H9 (cell line): Measurements from ENCODE around the gene CARHSP1. TPM values are rescaled to one million over a fixed set of nuclear protein-coding genes. Genes with fewer than 3 reads are reported as not detected.

Experiments
- DNase-seq: peaks from one replicate; pipeline ENCODE4 v3.0.0-alpha.2; 2017
- H2AFZ ChIP-seq: one replicate; pipeline ENCODE4 v1.6.1; 2013; ENCODE audit warnings: mild to moderate bottlenecking, low read length, control low read depth, moderate library complexity
- H2AK5ac ChIP-seq: 2 replicates; pipeline ENCODE4 v1.6.1; 2013; ENCODE audit warnings: low read length, control low read depth, mixed read lengths; ENCODE audit not compliant: insufficient read length
- H2BK120ac ChIP-seq: one replicate; pipeline ENCODE4 v1.6.1; 2013; ENCODE audit warnings: low read depth, mild to moderate bottlenecking, low read length, control low read depth, inconsistent platforms; ENCODE audit not compliant: poor library complexity, severe bottlenecking
- H2BK12ac ChIP-seq: 2 replicates; pipeline ENCODE4 v1.6.1; 2013; ENCODE audit warnings: low read length, control low read depth, mixed read lengths, low read depth; ENCODE audit not compliant: insufficient read length
- H2BK15ac ChIP-seq: 2 replicates; pipeline ENCODE4 v1.6.1; 2013; ENCODE audit warnings: low read depth, low read length, control low read depth
- H2BK20ac ChIP-seq: one replicate; pipeline ENCODE4 v1.6.1; 2013; ENCODE audit warnings: low read depth, mild to moderate bottlenecking, low read length, control low read depth, inconsistent platforms; ENCODE audit not compliant: poor library complexity, severe bottlenecking
- H2BK5ac ChIP-seq: 2 replicates; pipeline ENCODE4 v1.6.1; 2013; ENCODE audit warnings: low read length, control low read depth, mixed read lengths; ENCODE audit not compliant: insufficient read length
- H3K14ac ChIP-seq: 2 replicates; pipeline ENCODE4 v1.6.1; 2013; ENCODE audit warnings: low read length, control low read depth; ENCODE audit not compliant: insufficient read depth
- H3K18ac ChIP-seq: 2 replicates; pipeline ENCODE4 v1.6.1; 2013; ENCODE audit warnings: low read depth, mild to moderate bottlenecking, mixed read lengths, low read length, control low read depth; ENCODE audit not compliant: insufficient read length
- H3K23ac ChIP-seq: 2 replicates; pipeline ENCODE4 v1.6.1; 2013; ENCODE audit warnings: low read length, control low read depth, mixed read lengths, low read depth; ENCODE audit not compliant: insufficient read length
- H3K23me2 ChIP-seq: 2 replicates; pipeline ENCODE4 v1.6.1; 2013; ENCODE audit warnings: low read depth, mild to moderate bottlenecking, mixed read lengths, low read length, control low read depth; ENCODE audit not compliant: insufficient read length, poor library complexity, severe bottlenecking
- H3K27ac ChIP-seq: 2 replicates; pipeline ENCODE4 v1.5.1; 2013; ENCODE audit warnings: low read length, control low read depth, mixed read lengths, low read depth; ENCODE audit not compliant: insufficient read length
- H3K27me3 ChIP-seq: 2 replicates; pipeline ENCODE4 v1.6.1; 2013; ENCODE audit warnings: low read length, control low read depth, inconsistent platforms; ENCODE audit not compliant: insufficient read depth
- H3K4ac ChIP-seq: 2 replicates; pipeline ENCODE4 v1.6.1; 2013; ENCODE audit warnings: low read depth, mild to moderate bottlenecking, control low read depth, inconsistent platforms, low read length, moderate library complexity
- H3K4me1 ChIP-seq: 2 replicates; pipeline ENCODE4 v1.6.1; 2013; ENCODE audit warnings: low read length, control low read depth, inconsistent platforms; ENCODE audit not compliant: insufficient read depth
- H3K4me2 ChIP-seq: 2 replicates; pipeline ENCODE4 v1.6.1; 2013; ENCODE audit warnings: low read length, control low read depth, mixed read lengths; ENCODE audit not compliant: insufficient read length, insufficient read depth
- H3K56ac ChIP-seq: 2 replicates; pipeline ENCODE4 v1.6.1; 2013; ENCODE audit warnings: low read depth, mild to moderate bottlenecking, mixed read lengths, low read length, control low read depth; ENCODE audit not compliant: insufficient read length
- H3K79me1 ChIP-seq: 2 replicates; pipeline ENCODE4 v1.6.1; 2013; ENCODE audit warnings: low read depth, mild to moderate bottlenecking, moderate library complexity, low read length, control low read depth, inconsistent platforms; ENCODE audit not compliant: insufficient read depth, poor library complexity, severe bottlenecking
- H3K79me2 ChIP-seq: 2 replicates; pipeline ENCODE4 v1.6.1; 2013; ENCODE audit warnings: low read length, control low read depth, inconsistent platforms; ENCODE audit not compliant: insufficient read depth
- H3K9ac ChIP-seq: 2 replicates; pipeline ENCODE4 v1.6.1; 2013; ENCODE audit warnings: low read length, control low read depth, mixed read lengths; ENCODE audit not compliant: insufficient read length; ENCODE audit errors: extremely low read depth
- H3K9me3 ChIP-seq: one replicate; pipeline ENCODE4 v1.6.1; 2013; ENCODE audit warnings: low read depth, low read length, inconsistent platforms; ENCODE audit not compliant: control insufficient read depth
- H3T11ph ChIP-seq: one replicate; pipeline ENCODE4 v1.6.1; 2013; ENCODE audit warnings: mild to moderate bottlenecking, low read length, control low read depth, inconsistent platforms
- H4K20me1 ChIP-seq: one replicate; pipeline ENCODE4 v1.6.1; 2013; ENCODE audit not compliant: control insufficient read depth, insufficient read length, insufficient read depth
- H4K5ac ChIP-seq: 2 replicates; pipeline ENCODE4 v1.6.1; 2013; ENCODE audit warnings: low read depth, mild to moderate bottlenecking, mixed read lengths, low read length, control low read depth; ENCODE audit not compliant: insufficient read length
- H4K8ac ChIP-seq: replicated peaks from 2 replicates; pipeline ENCODE4 v1.6.1; 2013; ENCODE audit warnings: low read length, control low read depth, mixed read lengths, low read depth; ENCODE audit not compliant: insufficient read length
- H4K91ac ChIP-seq: 2 replicates; pipeline ENCODE4 v1.6.1; 2013; ENCODE audit warnings: low read depth, mild to moderate bottlenecking, moderate library complexity, mixed read lengths, low read length, control low read depth; ENCODE audit not compliant: insufficient read length
- H3K27ac Mint-ChIP-seq, 3 experiments: 2 replicates in 2 of 3; 3 replicates in 1 of 3; pipeline ENCODE4 v1.8.0; 2020 to 2021; ENCODE audit warnings: mixed read lengths in 3 of 3, mild to moderate bottlenecking in 1 of 3, moderate library complexity in 1 of 3
- H3K27me3 Mint-ChIP-seq: 2 replicates; pipeline ENCODE4 v1.8.0; 2021; ENCODE audit warnings: low read depth, mild to moderate bottlenecking, moderate library complexity, mixed read lengths
- H3K36me3 Mint-ChIP-seq, 3 experiments: 2 replicates in 2 of 3; 3 replicates in 1 of 3; pipeline ENCODE4 v1.8.0; 2020 to 2021; ENCODE audit warnings: low read depth in 3 of 3, mixed read lengths in 3 of 3; ENCODE audit not compliant: insufficient read depth in 1 of 3
- H3K4me1 Mint-ChIP-seq, 2 experiments: 2 replicates each; pipeline ENCODE4 v1.8.0; 2020; ENCODE audit warnings: mixed read lengths in 2 of 2
- H3K4me3 Mint-ChIP-seq, 2 experiments: 2 replicates in 1 of 2; 3 replicates in 1 of 2; pipeline ENCODE4 v1.8.0; 2020 to 2021; ENCODE audit warnings: mild to moderate bottlenecking in 2 of 2, mixed read lengths in 2 of 2, moderate library complexity in 1 of 2
- H3K9me3 Mint-ChIP-seq, 2 experiments: 2 replicates in 1 of 2; 3 replicates in 1 of 2; pipeline ENCODE4 v1.8.0; 2020; ENCODE audit warnings: mild to moderate bottlenecking in 2 of 2, mixed read lengths in 2 of 2, moderate library complexity in 1 of 2
- WGBS: extraction: QIAGEN DNeasy Blood & Tissue Kit; methylation state at CpG from one replicate; pipeline ENCODE4 v1.1.7; 2013; ENCODE audit warnings: missing lambda C conversion rate, low lambda C conversion rate, mixed read lengths; ENCODE audit not compliant: insufficient read length; ENCODE audit errors: extremely low coverage; 5-methylcytosine and 5-hydroxymethylcytosine counted together
- total RNA-seq: library from RNA; stranded (reverse); gene quantifications from 2 replicates; pipeline ENCODE4 v1.2.1, GENCODE V29; 2021
- TF ChIP-seq, protein P1 (sequence below): fragments of 200-600 bp; sonication (generic); conservative IDR thresholded peaks from 3 replicates; pipeline ENCODE4 v1.8.0; 2021; ENCODE audit warnings: antibody characterized with exemption, mild to moderate bottlenecking

CARHSP1 gene
- total RNA-seq, 1 experiment from 2014 or later = 194 TPM

DNA sequence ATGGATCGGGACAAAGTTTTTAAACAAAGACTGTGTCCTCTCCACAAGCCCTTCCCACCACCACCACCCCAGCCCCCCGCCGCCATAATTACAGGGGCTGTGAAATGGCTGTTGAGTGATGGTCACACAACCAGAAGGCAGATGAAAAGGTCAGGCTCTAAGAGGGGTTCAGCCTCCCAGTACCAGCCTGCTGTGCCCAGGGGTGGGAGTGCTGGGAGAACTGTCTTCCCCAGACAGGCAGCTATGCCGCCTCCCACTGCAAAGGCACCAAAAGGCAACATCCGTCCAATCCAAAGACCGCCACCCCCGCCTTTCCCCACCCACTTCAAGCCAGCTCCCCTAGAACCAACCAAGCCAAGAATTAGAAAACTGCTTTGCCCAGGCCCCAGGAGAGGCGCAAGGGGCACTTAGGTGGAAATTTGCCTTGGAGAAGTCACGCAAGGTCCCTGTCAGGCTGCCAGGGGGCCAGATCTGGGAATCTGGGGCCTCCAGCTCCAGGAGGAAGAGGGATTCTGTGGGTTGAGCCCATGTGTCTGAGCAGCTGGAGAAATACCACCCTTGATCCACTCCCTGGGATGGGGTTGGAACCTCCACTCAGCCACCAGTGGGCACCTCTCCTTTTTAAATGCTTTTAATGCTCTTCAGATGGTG lies 14.4 kb downstream of the CARHSP1 start:
- Mint-ChIP-seq H3K36me3 (peaks cover 52 to 98% (median 82%) of the 10 kb centered on the region in 3 experiments), H3K4me1 (peaks cover 24 to 33% of the 10 kb centered on the region in 2 experiments), H3K9me3 (peaks cover 0 to 3% of the 10 kb centered on the region in 2 experiments; a peak in 2 of 5 replicates), H3K27ac (no peak overlapping the region), H3K4me3 (no peak overlapping the region), H3K27me3 (no peaks in the 10 kb centered on the region; the same call in 1 of the 2 replicates)
- no peaks in the 10 kb centered on the region for H3K23me2 ChIP-seq
- no CpG with 5 or more reads among the region's 9 CpGs for WGBS
- H2BK15ac ChIP-seq = no peak overlapping the region
- H3K27ac ChIP-seq = no peak overlapping the region
- no peaks in the 10 kb centered on the region for H3K9me3 ChIP-seq
- no peak overlapping the region for H3T11ph ChIP-seq
- no peak overlapping the region for H3K4me2 ChIP-seq
- no peak overlapping the region for H2BK12ac ChIP-seq
- no peak overlapping the region for H2BK120ac ChIP-seq
- peaks cover 6% of the 10 kb centered on the region for H4K20me1 ChIP-seq
- TF ChIP-seq, protein P1, sequence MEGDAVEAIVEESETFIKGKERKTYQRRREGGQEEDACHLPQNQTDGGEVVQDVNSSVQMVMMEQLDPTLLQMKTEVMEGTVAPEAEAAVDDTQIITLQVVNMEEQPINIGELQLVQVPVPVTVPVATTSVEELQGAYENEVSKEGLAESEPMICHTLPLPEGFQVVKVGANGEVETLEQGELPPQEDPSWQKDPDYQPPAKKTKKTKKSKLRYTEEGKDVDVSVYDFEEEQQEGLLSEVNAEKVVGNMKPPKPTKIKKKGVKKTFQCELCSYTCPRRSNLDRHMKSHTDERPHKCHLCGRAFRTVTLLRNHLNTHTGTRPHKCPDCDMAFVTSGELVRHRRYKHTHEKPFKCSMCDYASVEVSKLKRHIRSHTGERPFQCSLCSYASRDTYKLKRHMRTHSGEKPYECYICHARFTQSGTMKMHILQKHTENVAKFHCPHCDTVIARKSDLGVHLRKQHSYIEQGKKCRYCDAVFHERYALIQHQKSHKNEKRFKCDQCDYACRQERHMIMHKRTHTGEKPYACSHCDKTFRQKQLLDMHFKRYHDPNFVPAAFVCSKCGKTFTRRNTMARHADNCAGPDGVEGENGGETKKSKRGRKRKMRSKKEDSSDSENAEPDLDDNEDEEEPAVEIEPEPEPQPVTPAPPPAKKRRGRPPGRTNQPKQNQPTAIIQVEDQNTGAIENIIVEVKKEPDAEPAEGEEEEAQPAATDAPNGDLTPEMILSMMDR = no peak
- H3K4ac ChIP-seq = no peak overlapping the region
- no peaks in the 10 kb centered on the region for H3K27me3 ChIP-seq
- H3K9ac ChIP-seq = no peak overlapping the region
- H4K8ac ChIP-seq = no peak overlapping the region
- no peak for DNase-seq
- 0 out of 2 replicates have a peak, but pooled peaks cover 2% of the 10 kb centered on the region for H3K79me2 ChIP-seq
- no peak overlapping the region for H2AFZ ChIP-seq
- H4K91ac ChIP-seq = no peak overlapping the region
- H2BK5ac ChIP-seq = no peak overlapping the region
- no peak overlapping the region for H4K5ac ChIP-seq
- no peak overlapping the region for H3K14ac ChIP-seq
- H3K79me1 ChIP-seq = no peaks in the 10 kb centered on the region
- no peak overlapping the region for H3K18ac ChIP-seq
- no peak overlapping the region for H2AK5ac ChIP-seq
- no peak overlapping the region for H3K56ac ChIP-seq
- H2BK20ac ChIP-seq = no peak overlapping the region
- no peak overlapping the region for H3K23ac ChIP-seq
- no peaks in the 10 kb centered on the region for H3K4me1 ChIP-seq
